Tibial artery (tissue), 4 donors: ENCODE results near the gene SLC24A5.
A peak's percentile ranks its signal among the peaks of the same experiment; 100 is the strongest.

Source experiments
- DNase-seq, 2 donors: peaks; one replicate each; pipeline ENCODE4 v3.0.0-alpha.2; 2019
- H3K27ac ChIP-seq, 2 donors: fragments of 200-600 bp; sonication (generic) in 1 of 2; 1 replicate in 1 of 2; 2 replicates in 1 of 2; pipeline ENCODE4 v1.5.1; 2018 to 2019; ENCODE audit warnings: mild to moderate bottlenecking in 1 of 2
- H3K27me3 ChIP-seq, 2 donors: fragments of 200-600 bp; sonication (generic) in 1 of 2; one replicate each; pipeline versions ENCODE4 v1.5.1 to v1.6.0; 2016 to 2019
- H3K36me3 ChIP-seq, 3 donors: fragments of 200-600 bp; sonication (generic) in 2 of 3; one replicate each; pipeline ENCODE4 v1.5.1; 2016 to 2019; ENCODE audit warnings: mild to moderate bottlenecking in 2 of 3
- H3K4me1 ChIP-seq, 4 donors: fragments of 200-600 bp; sonication (generic) in 2 of 4; 1 replicate in 3 of 4; 2 replicates in 1 of 4; pipeline ENCODE4 v1.5.1; 2016 to 2019
- H3K4me3 ChIP-seq, 2 donors: fragments of 200-600 bp; sonication (generic) in 1 of 2; 1 replicate in 1 of 2; 2 replicates in 1 of 2; pipeline ENCODE4 v1.5.1; 2018 to 2019; ENCODE audit warnings: mild to moderate bottlenecking in 2 of 2
- H3K9me3 ChIP-seq, 3 donors: fragments of 200-600 bp; sonication (generic) in 1 of 3; one replicate each; pipeline ENCODE4 v1.5.1; 2016 to 2019
- intact Hi-C: fragments of 100-400 bp; cut with DNase I; formaldehyde crosslinking; loops from one replicate; pipeline ENCODE4 v1.15.0; 2023; ENCODE audit warnings: low total_unique reads
- TF ChIP-seq, protein P1 (sequence below), 2 experiments: fragments of 200-600 bp in 1 of 2; fragments of 450-650 bp in 1 of 2; IDR thresholded peaks; one replicate each; pipeline ENCODE4 v1.5.1; 2017 to 2019; ENCODE audit warnings: antibody characterized with exemption in 2 of 2, mild to moderate bottlenecking in 1 of 2, moderate library complexity in 1 of 2

The SLC24A5 gene

DNA sequence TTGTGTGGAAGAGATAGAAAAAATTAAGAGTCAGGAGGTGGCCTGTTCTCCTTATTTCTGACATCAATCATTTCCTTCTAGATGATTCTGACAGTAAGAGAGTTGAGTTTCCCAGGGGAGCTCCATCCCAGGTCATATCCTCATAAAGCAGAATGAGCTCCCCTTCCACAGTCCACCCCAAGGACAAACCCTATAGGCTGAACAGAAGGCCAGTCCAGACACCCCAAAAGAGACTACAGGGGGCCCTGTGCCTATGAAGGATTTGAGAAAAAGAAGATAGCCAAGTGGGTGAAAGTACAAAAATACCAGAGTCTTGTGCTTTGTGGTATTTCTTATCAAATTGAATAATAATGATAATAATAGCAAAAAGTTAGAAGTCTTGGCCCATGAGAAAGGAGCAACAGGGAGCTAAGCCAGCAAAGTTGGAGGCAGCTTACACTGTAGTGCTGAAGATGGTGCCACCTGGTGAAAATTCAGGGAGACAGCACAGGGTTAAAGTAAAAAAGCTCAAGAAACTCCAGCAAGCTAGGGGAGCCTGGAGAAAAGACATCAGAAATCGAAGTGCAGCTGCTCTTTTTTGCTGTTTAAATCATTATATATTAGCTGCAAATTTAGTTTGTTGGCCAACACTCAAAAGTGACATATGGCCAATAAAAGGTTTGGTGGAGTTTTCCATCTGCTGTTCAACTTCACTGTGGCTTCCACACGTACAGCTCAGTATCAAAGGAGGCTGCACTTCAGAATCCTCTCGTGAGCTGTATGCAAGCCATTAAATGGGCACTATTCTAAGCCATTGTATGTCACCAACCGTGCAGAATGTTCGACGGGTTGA lies 35.8 kb upstream of the SLC24A5 start:
- Histone ChIP-seq H3K27me3 (no peaks in the 10 kb centered on the region), H3K4me1 (no peaks in the 10 kb centered on the region), H3K4me3 (no peak overlapping the region), H3K9me3 (no peaks in the 10 kb centered on the region), H3K36me3 (no peaks in the 10 kb centered on the region), H3K27ac (no peak overlapping the region)
- TF ChIP-seq, protein P1, sequence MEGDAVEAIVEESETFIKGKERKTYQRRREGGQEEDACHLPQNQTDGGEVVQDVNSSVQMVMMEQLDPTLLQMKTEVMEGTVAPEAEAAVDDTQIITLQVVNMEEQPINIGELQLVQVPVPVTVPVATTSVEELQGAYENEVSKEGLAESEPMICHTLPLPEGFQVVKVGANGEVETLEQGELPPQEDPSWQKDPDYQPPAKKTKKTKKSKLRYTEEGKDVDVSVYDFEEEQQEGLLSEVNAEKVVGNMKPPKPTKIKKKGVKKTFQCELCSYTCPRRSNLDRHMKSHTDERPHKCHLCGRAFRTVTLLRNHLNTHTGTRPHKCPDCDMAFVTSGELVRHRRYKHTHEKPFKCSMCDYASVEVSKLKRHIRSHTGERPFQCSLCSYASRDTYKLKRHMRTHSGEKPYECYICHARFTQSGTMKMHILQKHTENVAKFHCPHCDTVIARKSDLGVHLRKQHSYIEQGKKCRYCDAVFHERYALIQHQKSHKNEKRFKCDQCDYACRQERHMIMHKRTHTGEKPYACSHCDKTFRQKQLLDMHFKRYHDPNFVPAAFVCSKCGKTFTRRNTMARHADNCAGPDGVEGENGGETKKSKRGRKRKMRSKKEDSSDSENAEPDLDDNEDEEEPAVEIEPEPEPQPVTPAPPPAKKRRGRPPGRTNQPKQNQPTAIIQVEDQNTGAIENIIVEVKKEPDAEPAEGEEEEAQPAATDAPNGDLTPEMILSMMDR (IDR thresholded peaks at IDR 0.05), result peak; percentile 23 to 27
- intact Hi-C loops, result no loop called here
- no peak for DNase-seq

DNA sequence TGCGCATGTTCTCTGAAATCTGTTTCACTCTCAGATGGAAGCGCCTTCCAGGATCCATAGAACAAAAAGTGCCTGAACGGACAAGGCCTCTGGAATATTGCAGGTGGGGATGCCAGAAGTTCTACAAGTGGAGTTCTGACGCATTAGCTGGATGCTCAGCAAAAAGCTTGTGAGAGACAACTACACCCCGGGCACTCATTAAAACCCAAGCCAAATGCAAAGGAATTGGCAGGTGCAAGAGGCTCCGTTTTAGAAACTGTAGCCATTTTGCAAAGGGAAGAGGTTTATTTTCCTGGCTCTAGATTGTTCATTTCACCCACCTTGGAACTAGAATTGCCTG lies 35.2 kb upstream of the SLC24A5 start:
- Histone ChIP-seq H3K4me1 (no peaks in the 10 kb centered on the region), H3K4me3 (no peak overlapping the region), H3K27me3 (no peaks in the 10 kb centered on the region), H3K9me3 (no peaks in the 10 kb centered on the region), H3K36me3 (no peaks in the 10 kb centered on the region), H3K27ac (no peak overlapping the region)
- intact Hi-C loops, result no loop called here
- DNase-seq, result no peak
- TF ChIP-seq, protein P1 (IDR thresholded peaks at IDR 0.05), result no peak

DNA sequence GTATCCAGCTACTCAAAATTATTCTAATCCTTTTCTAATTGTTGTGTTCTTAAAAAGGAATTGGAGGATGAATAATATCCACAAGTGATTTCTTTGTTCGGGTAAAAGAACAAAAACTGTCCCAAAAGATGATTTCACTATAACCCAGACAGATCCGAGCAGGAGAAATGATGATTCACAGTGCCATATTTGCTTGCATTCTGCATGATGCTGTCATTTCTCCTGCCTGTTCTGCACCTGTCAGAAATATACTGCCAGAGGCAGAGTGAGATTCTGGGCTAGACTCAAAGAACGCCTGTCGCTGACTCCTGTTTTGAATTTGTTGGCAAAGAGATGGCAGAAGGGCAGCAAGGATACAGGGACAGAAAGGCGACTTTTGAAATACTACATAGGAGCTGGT lies 34.7 kb upstream of the SLC24A5 start:
- Histone ChIP-seq H3K36me3 (no peaks in the 10 kb centered on the region), H3K27me3 (no peaks in the 10 kb centered on the region), H3K9me3 (no peaks in the 10 kb centered on the region), H3K27ac (no peak overlapping the region), H3K4me1 (no peaks in the 10 kb centered on the region), H3K4me3 (no peak overlapping the region)
- DNase-seq, result no peak
- TF ChIP-seq, protein P1 (IDR thresholded peaks at IDR 0.05), result no peak
- intact Hi-C loops, result no loop called here

DNA sequence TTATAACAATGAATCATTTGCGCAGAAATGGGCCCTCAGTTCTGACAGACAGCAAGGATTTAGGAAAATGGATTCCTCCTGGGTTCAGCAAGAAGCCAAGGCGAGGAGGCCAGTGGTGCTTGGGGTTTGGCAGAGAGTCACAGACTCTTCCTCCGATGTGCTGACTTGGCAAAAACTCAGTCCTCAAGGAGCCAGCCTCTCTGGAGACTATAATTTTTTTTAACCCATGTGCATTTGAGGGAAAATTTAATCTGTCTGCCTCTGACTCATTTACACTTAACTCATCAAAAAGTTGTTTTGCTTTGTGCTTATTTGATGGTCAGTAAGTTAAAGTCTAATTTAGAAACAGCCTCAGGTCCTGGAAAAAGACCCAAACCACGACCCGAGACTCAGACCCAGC lies 34.2 kb upstream of the SLC24A5 start:
- Histone ChIP-seq H3K4me1 (no peaks in the 10 kb centered on the region), H3K9me3 (no peaks in the 10 kb centered on the region), H3K4me3 (no peak overlapping the region), H3K27ac (no peak overlapping the region), H3K36me3 (no peaks in the 10 kb centered on the region), H3K27me3 (no peaks in the 10 kb centered on the region)
- intact Hi-C loops, result no loop called here
- DNase-seq, result no peak
- TF ChIP-seq, protein P1 (IDR thresholded peaks at IDR 0.05), result no peak

DNA sequence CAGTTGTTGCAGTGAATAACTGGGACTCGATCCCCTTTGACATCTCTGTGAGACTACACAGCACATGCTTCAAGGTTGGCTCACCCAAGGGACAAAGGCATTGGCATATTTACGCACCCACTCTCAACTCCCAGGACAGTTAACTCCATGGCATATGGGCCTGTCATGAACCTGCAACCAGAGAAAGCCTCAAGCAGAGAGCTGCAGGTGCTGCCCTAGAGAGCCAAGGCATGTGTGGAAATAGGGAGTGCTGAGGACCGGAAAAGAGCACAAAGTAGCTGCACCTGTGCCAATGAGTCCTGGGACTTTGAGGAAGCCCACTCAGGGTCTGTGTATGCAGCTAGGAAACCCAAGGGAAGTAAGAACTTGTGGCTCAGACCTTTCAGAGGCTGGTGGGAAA lies 32.9 kb upstream of the SLC24A5 start:
- intact Hi-C loops, result no loop called here
- no peak overlapping the region for H3K4me3 ChIP-seq
- no peaks in the 10 kb centered on the region for H3K4me1 ChIP-seq
- TF ChIP-seq, protein P1 (IDR thresholded peaks at IDR 0.05), result no peak
- no peak for DNase-seq
- no peaks in the 10 kb centered on the region for H3K9me3 ChIP-seq
- H3K27ac ChIP-seq, result no peak overlapping the region
- H3K36me3 ChIP-seq, result no peaks in the 10 kb centered on the region
- no peaks in the 10 kb centered on the region for H3K27me3 ChIP-seq
